Large intestine (tissue), 3 donors: ENCODE data around the gene EFCAB14. TPM values are rescaled to one million over a fixed set of nuclear protein-coding genes. Genes with fewer than 3 reads are reported as not detected.

ENCODE experiments used
- DNase-seq, 2 donors: peaks; one replicate each; pipeline versions ENCODE4 v3.0.0 to v3.0.0-alpha.2; 2013
- H3K27ac ChIP-seq: one replicate; pipeline ENCODE4 v1.5.1; 2013; ENCODE audit warnings: low read length
- H3K27me3 ChIP-seq: 2 replicates; pipeline ENCODE4 v1.6.1; 2013; ENCODE audit warnings: low read length; ENCODE audit not compliant: control insufficient read depth, insufficient read depth
- H3K36me3 ChIP-seq: 2 replicates; pipeline ENCODE4 v1.6.1; 2013; ENCODE audit warnings: low read length; ENCODE audit not compliant: control insufficient read depth, insufficient read depth
- H3K4me1 ChIP-seq: one replicate; pipeline ENCODE4 v1.6.1; 2013; ENCODE audit warnings: low read length; ENCODE audit not compliant: control insufficient read depth, insufficient read depth
- H3K4me3 ChIP-seq: one replicate; pipeline ENCODE4 v1.5.1; 2013; ENCODE audit warnings: low read length
- H3K9me3 ChIP-seq: one replicate; pipeline ENCODE4 v1.6.1; 2013; ENCODE audit warnings: mild to moderate bottlenecking, low read depth, low read length, moderate library complexity; ENCODE audit not compliant: control insufficient read depth
- WGBS: methylation state at CpG from one replicate; pipeline ENCODE4 v1.1.5; 2013; ENCODE audit warnings: low lambda C conversion rate; ENCODE audit not compliant: insufficient coverage; 5-methylcytosine and 5-hydroxymethylcytosine counted together
- polyA plus RNA-seq: library from polyadenylated mRNA; unstranded; fragments of 120-200 nt; gene quantifications from one replicate; pipeline ENCODE4 v1.2.1, GENCODE V29; 2013

EFCAB14 gene
- polyA plus RNA-seq, 1 donor, result 82.2 TPM

DNA sequence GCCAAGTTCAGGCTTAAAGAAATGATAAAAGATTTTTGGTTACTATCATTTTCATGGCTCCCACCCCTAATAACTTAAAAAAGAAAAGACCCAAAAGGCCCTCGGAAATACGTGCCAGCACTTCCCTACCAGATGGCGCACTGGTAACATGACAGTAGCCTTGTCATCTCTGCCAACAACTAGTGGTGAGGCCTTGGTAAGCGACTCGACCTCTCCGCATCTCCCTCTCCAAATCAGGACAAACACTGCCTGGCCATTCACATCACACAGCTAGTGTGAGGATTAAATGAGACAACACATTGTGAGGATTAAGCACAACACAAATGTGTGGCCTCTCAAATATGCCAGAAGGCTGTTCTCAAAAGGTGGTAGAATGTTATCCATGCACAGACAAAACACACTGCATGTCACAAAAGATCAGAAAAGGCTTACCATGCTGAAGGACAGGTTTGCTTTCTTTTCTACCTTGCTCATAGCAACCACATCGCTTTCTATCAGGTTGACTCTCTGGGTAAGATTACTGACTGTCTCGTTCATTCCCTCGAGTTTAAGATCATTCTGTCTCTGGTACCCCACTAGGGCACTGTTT, 30.9 kb downstream of the EFCAB14 start:
- WGBS, result 73% methylated on average over 2 of the region's 9 CpGs
- H3K27me3 ChIP-seq, result no peaks in the 10 kb centered on the region
- no peak overlapping the region for H3K27ac ChIP-seq
- peaks cover 66% of the 10 kb centered on the region for H3K36me3 ChIP-seq
- DNase-seq, result no peak
- H3K4me3 ChIP-seq, result no peak overlapping the region
- H3K9me3 ChIP-seq, result no peaks in the 10 kb centered on the region
- peaks cover 19% of the 10 kb centered on the region for H3K4me1 ChIP-seq

DNA sequence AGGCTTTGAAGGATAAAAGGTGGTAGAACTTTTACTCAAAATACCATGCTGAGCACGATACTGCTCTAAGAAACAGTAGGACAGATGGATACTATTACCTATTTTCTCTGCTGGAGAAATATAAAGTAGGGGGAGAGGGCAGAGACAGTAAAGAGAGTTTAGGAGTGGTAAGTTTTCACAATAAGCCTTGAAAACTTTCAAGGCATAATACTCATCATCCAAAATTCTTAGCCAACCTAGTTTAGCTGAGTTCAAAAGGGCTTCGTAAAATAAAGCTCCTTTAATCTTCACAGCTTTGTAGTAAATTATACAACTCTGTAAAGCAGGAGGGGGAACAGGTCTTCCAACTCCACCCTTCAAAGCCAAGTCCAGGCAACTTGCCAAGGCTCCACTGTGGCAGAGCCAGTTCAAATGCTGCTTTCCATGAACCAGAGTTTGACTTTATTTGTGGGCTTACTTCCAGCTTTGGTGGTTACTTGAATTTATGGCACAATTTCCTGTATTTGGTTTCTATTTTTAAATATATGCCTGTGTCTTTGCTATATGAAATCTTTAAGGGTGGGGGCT, 31.7 kb downstream of the EFCAB14 start:
- peak overlapping the region; percentile 2 for H3K27ac ChIP-seq
- no CpG with 5 or more reads among the region's 2 CpGs for WGBS
- peaks cover 73% of the 10 kb centered on the region for H3K36me3 ChIP-seq
- H3K27me3 ChIP-seq, result no peaks in the 10 kb centered on the region
- peak; percentile 28 to 71 for DNase-seq
- no peaks in the 10 kb centered on the region for H3K9me3 ChIP-seq
- H3K4me3 ChIP-seq, result no peak overlapping the region
- H3K4me1 ChIP-seq, result peaks cover 13% of the 10 kb centered on the region

DNA sequence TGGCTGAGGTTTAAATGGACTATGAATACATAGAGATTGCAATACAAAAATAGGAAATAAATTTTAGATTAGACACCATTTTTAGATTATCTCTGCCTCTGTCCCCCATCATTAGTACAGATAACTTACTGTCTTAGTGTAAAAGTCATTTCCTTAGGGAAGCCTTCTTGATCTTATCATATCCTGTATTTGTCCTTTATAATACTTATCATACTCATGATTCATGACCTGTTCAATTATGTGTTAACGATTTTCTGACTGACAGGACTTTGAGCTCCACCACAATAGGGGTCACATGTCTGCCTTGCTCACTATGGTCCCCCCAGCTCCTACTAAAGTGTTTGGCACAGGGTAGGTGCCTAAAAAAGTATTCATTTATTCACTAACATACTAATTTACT, 32.7 kb downstream of the EFCAB14 start:
- H3K4me3 ChIP-seq, result no peak overlapping the region
- H3K27me3 ChIP-seq, result no peaks in the 10 kb centered on the region
- H3K4me1 ChIP-seq, result peaks cover 11% of the 10 kb centered on the region
- no peak for DNase-seq
- H3K9me3 ChIP-seq, result no peaks in the 10 kb centered on the region
- WGBS, result 0% methylated on average over 1 of the region's 1 CpG
- H3K36me3 ChIP-seq, result peaks cover 76% of the 10 kb centered on the region
- H3K27ac ChIP-seq, result no peak overlapping the region

DNA sequence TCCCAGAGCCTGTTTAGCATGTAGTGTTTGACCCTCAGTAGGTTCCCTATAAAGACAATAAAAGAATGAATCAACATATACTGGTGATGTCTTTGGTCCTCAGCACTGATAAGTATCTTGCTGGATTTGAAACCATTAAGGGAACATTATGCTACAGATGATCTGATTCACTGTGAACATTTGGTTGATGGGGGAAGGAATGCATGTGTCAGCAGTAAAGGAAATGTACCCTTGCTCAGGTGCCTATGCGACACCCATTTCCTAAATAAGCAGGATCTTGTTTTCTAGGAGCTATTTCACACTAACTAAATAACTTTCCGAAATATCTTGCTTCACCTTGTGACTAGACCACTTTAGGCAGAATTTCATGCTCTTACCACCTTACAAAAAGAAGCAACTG, 34.2 kb downstream of the EFCAB14 start:
- H3K27ac ChIP-seq, result no peak overlapping the region
- H3K36me3 ChIP-seq, result peaks cover 73% of the 10 kb centered on the region
- 83% methylated on average over 1 of the region's 2 CpGs for WGBS

DNA sequence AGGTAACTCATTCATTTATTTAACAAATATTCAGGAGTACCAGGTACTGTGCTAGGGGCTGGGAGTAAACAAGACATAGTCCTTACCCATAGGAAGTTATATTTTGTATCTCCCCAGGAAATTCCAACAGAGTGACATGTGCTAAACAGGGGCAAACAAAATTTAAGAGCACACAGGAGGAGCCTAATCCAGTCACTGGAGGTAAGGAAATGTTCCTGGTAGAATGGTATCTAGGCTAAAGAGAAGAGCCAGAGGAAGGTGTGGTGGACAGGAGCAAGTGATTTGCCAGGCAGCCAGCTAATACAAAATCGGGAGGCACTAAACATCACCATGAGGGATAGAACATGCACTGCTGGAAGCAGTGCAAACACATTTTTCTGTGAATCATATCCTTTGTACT, 36.9 kb downstream of the EFCAB14 start:
- no peak overlapping the region for H3K27ac ChIP-seq
- WGBS, result no CpG with 5 or more reads among the region's 1 CpG

More for the DNA sequence above, 34.2 kb downstream of the EFCAB14 start:
- Histone ChIP-seq H3K9me3 (no peaks in the 10 kb centered on the region), H3K4me3 (no peak overlapping the region), H3K27me3 (no peaks in the 10 kb centered on the region), H3K4me1 (peaks cover 11% of the 10 kb centered on the region)
- DNase-seq, result no peak

DNA sequence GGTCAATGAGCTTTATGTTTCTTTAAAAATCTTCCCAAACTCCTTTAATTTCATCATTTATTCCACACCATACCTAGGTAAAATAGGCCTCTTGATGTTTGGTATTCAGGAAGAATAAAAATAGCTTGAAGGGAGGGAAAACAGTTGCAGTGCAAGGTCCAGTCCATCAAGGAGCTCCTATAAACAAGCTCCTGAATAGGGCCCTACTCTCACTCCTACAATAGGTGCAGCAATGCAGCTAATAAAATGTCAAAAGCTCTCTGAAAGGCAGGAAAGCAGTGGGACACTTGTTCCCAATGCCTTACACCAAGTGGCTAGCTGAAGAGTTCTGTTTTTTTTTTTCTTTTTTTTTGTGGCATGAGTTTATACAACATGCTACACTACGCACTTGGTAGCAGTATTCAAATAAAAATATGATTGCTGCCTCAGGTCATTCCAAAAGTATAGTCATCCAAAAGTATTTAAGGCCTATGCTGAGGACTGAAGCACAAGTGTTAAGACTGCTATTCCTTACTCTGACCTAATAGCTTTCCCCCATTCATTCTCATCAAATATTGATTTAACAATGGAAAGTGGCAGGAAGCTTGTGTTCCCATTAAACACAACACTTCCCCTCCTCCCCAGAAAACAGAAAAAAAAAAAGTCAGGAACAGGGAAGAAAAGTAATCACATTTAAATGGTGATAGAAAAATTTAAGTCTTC, 37.4 kb downstream of the EFCAB14 start:
- Histone ChIP-seq H3K36me3 (peaks cover 68% of the 10 kb centered on the region), H3K27me3 (no peaks in the 10 kb centered on the region), H3K27ac (no peak overlapping the region), H3K9me3 (no peaks in the 10 kb centered on the region), H3K4me1 (peaks cover 6% of the 10 kb centered on the region), H3K4me3 (no peak overlapping the region)
- 80% methylated on average over 1 of the region's 1 CpG for WGBS
- no peak for DNase-seq

More for the DNA sequence above, 36.9 kb downstream of the EFCAB14 start:
- no peak overlapping the region for H3K4me3 ChIP-seq
- no peaks in the 10 kb centered on the region for H3K9me3 ChIP-seq
- H3K27me3 ChIP-seq, result no peaks in the 10 kb centered on the region
- no peak for DNase-seq
- H3K4me1 ChIP-seq, result peaks cover 11% of the 10 kb centered on the region
- peaks cover 69% of the 10 kb centered on the region for H3K36me3 ChIP-seq

DNA sequence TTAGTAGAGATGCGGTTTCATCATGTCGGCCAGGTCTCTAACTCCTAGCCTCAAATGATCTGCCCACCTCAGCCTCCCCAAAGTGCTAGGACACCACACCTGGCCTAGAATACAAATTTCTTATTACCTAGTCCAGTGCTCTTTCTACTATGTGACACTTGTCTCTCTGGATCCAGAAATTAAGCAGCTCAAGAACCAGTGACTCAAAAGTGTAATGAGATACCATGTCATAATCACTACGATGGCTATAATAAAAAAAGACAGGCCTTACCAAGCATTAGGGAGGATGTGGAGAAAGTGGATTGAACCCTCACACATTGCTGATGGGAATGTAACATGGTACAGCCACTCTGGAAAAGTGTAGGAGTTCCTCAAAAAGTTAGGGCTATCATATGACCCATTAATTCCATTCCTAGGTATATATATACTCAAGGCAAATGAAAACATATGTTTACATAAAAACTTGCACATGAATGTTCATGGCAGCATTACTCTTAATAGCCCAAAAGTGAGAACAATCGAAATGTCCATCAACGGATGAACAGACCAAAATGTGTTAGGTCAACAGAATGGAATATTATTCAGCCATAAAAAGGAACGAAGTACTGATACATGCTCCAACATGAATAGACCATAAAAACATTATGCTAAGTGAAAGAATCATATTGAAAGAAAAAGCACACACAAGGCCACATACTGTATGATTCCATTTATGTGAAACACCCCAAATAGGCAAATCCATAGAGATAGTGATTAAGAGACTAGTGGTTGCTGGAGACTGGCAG, 38.9 kb downstream of the EFCAB14 start:
- H3K36me3 ChIP-seq, result peaks cover 69% of the 10 kb centered on the region
- no peaks in the 10 kb centered on the region for H3K4me1 ChIP-seq
- H3K27ac ChIP-seq, result no peak overlapping the region
- no peaks in the 10 kb centered on the region for H3K27me3 ChIP-seq
- 100% methylated on average over 3 of the region's 6 CpGs for WGBS
- DNase-seq, result no peak
- H3K4me3 ChIP-seq, result no peak overlapping the region
- no peaks in the 10 kb centered on the region for H3K9me3 ChIP-seq

DNA sequence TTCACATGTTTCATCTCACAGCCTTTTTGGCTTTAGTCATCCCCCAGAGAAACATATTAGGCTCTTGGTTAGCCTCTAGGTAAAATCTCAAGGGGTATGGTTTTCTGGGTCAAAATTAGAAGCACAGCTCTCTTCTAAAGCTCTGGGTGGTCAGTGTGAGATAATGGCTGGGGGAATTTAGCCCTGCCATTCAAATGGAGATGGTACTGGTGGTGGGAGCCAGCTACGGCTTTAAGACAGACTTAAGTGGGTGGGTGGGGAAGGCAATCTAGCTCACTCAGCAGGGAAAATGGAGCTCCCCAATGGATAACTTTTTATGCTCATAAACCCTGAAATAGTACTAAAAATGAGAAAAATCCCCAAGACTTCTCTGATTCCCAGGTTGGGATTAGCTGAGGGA, 41.6 kb downstream of the EFCAB14 start:
- H3K27ac ChIP-seq, result no peak overlapping the region
- DNase-seq, result no peak
- H3K27me3 ChIP-seq, result no peaks in the 10 kb centered on the region
- H3K4me1 ChIP-seq, result peaks cover 3% of the 10 kb centered on the region
- no CpG with 5 or more reads among the region's 1 CpG for WGBS
- no peaks in the 10 kb centered on the region for H3K9me3 ChIP-seq
- H3K36me3 ChIP-seq, result peaks cover 44% of the 10 kb centered on the region
- H3K4me3 ChIP-seq, result no peak overlapping the region

DNA sequence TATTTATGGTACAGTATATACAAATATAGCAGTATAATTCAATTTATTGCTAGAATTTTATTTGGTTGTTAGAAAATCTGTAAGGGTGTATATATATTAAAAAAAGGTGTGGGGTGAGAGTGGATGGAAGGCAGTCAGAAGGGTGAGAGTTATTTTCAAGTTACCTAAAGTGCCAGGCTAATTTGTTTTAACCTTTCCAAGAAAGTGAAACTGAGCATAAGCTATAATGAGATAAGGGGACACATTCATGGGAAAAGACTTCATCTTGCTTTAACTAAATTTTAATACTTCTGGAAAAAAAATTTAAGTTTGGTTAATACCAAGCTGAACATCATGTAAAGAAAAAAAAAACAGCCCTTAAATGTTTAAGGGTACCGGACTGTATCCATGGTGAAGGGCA, 42.4 kb downstream of the EFCAB14 start:
- 100% methylated on average over 1 of the region's 1 CpG for WGBS
- Histone ChIP-seq H3K4me1 (peaks cover 5% of the 10 kb centered on the region), H3K9me3 (no peaks in the 10 kb centered on the region), H3K4me3 (no peak overlapping the region), H3K27ac (no peak overlapping the region), H3K36me3 (peaks cover 37% of the 10 kb centered on the region), H3K27me3 (no peaks in the 10 kb centered on the region)
- no peak for DNase-seq

DNA sequence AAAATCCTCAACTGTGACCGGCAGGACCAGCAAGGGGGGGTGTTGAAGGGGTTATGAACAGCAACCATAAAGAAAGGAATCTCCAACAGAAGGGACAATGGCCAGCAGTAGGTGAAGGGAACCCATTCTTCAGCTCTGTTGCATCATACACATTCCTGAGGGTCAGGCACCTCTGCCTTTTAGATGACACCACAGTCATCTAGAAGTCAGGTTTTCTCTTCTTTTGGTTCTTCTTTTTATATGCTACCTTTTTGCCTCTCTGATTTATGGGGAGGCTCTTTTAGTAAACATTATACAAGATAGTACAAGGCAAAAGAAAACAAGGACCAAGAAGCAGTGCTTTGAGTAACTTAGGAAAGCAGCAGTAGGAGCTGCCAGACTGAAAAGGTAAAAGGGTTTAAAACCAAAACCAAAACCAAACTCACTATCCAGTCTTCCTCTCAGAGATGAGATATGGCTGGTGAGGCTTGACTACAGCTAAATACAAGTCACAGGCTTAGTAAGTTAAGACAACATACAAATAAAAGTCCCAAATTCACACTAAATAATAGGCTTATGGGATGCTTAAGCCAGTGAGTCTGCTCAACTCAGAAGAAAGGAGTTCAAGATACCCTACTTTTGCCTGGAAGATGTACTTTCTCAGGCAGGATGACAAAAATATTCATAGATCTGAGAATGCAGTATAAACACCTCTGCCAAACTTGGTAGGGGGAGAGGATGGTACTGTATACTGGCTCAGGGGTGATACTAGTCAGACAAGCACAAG, 43.2 kb downstream of the EFCAB14 start:
- no peak overlapping the region for H3K4me3 ChIP-seq
- peaks cover 31% of the 10 kb centered on the region for H3K36me3 ChIP-seq
- H3K4me1 ChIP-seq, result peaks cover 5% of the 10 kb centered on the region
- 80% methylated on average over 1 of the region's 1 CpG for WGBS
- H3K27ac ChIP-seq, result no peak overlapping the region
- H3K27me3 ChIP-seq, result no peaks in the 10 kb centered on the region
- no peak for DNase-seq
- no peaks in the 10 kb centered on the region for H3K9me3 ChIP-seq
